K562 (cell line): ENCODE data around the gene ATXN1. TPM values are rescaled to one million over a fixed set of nuclear protein-coding genes. Genes with fewer than 3 reads are reported as not detected.

Source experiments
- polyA plus RNA-seq, 8 experiments: library from polyadenylated mRNA; depleted of rRNA in 4 of 8; stranded (reverse) in 5 of 8; unstranded in 3 of 8; fragments of >200 nt; fragmentation: Nextera tagmentation in 2 of 8; fragmentation: Illumina TruSeq in 1 of 8; extraction: Ambion mirVana in 2 of 8; extraction: Trizol in 1 of 8; gene quantifications; 2 replicates each; pipeline versions ENCODE4 v1.2.1 to v1.2.3, GENCODE V29; 2011 to 2014; ENCODE audit warnings: inconsistent platforms in 1 of 8, missing spikeins in 1 of 8
- total RNA-seq, 7 experiments: library from RNA; depleted of rRNA in 6 of 7; stranded (reverse); fragments of >200 nt in 6 of 7; fragmentation: Illumina TruSeq in 2 of 7; extraction: Trizol in 2 of 7; gene quantifications; 2 replicates each; pipeline versions ENCODE4 v1.2.1 to v1.2.3, GENCODE V29; 2011 to 2021; ENCODE audit warnings: low replicate concordance in 1 of 7
- TF ChIP-seq, protein P1 (sequence below): fragments of 450-650 bp; IDR thresholded peaks from 2 replicates; pipeline ENCODE4 v1.6.1; 2017; ENCODE audit warnings: antibody characterized with exemption
- TF ChIP-seq, protein P2 (sequence below): fragments of 150-350 bp; IDR thresholded peaks from 2 replicates; pipeline ENCODE4 v1.6.1; 2014; ENCODE audit warnings: low read depth, mild to moderate bottlenecking, low read length, borderline replicate concordance
- TF ChIP-seq, protein P3 (sequence below): sonication (generic); formaldehyde crosslinking; IDR thresholded peaks from 2 replicates; pipeline ENCODE4 v1.8.1; 2023; ENCODE audit warnings: mild to moderate bottlenecking, missing genetic modification reagents

The ATXN1 gene
- total and polyA plus RNA-seq, 9 of the 15 experiments (the other 6 are each of a cell fraction or from before 2014, with no cell fraction given): under 0.01 to 1.2 (median 0.58) TPM

DNA sequence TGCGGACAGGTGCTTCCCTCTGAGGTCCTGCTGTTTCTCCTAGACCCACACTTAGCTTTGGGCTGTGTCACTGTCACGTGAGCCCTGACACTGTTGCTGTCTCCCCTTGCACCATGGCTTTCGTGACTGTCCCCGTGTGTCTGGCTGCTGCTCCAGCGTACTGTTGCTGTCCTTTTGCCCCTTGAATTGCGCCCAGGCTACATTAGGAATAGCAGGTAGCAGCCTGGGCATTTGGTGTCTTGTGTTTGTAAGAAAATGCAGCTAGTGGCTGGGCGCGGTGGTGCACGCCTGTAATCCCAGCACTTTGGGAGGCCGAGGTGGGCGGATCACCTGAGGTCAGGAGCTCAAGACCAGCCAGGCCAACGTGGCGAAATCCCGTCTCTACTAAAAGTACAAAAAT lies 476.8 kb downstream of the ATXN1 start (continued):
- TF ChIP-seq, protein P1, sequence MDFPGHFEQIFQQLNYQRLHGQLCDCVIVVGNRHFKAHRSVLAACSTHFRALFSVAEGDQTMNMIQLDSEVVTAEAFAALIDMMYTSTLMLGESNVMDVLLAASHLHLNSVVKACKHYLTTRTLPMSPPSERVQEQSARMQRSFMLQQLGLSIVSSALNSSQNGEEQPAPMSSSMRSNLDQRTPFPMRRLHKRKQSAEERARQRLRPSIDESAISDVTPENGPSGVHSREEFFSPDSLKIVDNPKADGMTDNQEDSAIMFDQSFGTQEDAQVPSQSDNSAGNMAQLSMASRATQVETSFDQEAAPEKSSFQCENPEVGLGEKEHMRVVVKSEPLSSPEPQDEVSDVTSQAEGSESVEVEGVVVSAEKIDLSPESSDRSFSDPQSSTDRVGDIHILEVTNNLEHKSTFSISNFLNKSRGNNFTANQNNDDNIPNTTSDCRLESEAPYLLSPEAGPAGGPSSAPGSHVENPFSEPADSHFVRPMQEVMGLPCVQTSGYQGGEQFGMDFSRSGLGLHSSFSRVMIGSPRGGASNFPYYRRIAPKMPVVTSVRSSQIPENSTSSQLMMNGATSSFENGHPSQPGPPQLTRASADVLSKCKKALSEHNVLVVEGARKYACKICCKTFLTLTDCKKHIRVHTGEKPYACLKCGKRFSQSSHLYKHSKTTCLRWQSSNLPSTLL: no peak
- TF ChIP-seq, protein P2, sequence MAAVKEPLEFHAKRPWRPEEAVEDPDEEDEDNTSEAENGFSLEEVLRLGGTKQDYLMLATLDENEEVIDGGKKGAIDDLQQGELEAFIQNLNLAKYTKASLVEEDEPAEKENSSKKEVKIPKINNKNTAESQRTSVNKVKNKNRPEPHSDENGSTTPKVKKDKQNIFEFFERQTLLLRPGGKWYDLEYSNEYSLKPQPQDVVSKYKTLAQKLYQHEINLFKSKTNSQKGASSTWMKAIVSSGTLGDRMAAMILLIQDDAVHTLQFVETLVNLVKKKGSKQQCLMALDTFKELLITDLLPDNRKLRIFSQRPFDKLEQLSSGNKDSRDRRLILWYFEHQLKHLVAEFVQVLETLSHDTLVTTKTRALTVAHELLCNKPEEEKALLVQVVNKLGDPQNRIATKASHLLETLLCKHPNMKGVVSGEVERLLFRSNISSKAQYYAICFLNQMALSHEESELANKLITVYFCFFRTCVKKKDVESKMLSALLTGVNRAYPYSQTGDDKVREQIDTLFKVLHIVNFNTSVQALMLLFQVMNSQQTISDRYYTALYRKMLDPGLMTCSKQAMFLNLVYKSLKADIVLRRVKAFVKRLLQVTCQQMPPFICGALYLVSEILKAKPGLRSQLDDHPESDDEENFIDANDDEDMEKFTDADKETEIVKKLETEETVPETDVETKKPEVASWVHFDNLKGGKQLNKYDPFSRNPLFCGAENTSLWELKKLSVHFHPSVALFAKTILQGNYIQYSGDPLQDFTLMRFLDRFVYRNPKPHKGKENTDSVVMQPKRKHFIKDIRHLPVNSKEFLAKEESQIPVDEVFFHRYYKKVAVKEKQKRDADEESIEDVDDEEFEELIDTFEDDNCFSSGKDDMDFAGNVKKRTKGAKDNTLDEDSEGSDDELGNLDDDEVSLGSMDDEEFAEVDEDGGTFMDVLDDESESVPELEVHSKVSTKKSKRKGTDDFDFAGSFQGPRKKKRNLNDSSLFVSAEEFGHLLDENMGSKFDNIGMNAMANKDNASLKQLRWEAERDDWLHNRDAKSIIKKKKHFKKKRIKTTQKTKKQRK: no peak
- TF ChIP-seq, protein P3, sequence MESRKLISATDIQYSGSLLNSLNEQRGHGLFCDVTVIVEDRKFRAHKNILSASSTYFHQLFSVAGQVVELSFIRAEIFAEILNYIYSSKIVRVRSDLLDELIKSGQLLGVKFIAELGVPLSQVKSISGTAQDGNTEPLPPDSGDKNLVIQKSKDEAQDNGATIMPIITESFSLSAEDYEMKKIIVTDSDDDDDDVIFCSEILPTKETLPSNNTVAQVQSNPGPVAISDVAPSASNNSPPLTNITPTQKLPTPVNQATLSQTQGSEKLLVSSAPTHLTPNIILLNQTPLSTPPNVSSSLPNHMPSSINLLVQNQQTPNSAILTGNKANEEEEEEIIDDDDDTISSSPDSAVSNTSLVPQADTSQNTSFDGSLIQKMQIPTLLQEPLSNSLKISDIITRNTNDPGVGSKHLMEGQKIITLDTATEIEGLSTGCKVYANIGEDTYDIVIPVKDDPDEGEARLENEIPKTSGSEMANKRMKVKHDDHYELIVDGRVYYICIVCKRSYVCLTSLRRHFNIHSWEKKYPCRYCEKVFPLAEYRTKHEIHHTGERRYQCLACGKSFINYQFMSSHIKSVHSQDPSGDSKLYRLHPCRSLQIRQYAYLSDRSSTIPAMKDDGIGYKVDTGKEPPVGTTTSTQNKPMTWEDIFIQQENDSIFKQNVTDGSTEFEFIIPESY (CRISPR knock-in tag): no peak
- TF ChIP-seq, all 486 proteins: peak for 0
